Choroid plexus epithelial cell (primary cell): ENCODE results near the gene HBZ.
A peak's percentile ranks its signal among the peaks of the same experiment; 100 is the strongest.

ENCODE experiments used
- DNase-seq: peaks from one replicate; pipeline ENCODE4 v3.0.0-alpha.2; 2010; ENCODE audit warnings: low read depth
- H3K4me3 ChIP-seq: 2 replicates; pipeline ENCODE4 v1.5.1; 2011; ENCODE audit warnings: low read depth, mild to moderate bottlenecking, control low read depth, low read length, moderate library complexity
- CTCF ChIP-seq: conservative IDR thresholded peaks from 2 replicates; pipeline ENCODE4 v1.5.1; 2011; ENCODE audit warnings: low read depth, mild to moderate bottlenecking, control low read depth, inconsistent platforms, low read length, moderate library complexity

HBZ gene

GRCh38 chr16:152141-153128, at the start of gene HBZ:
Gene HBZ, plus strand, starts transcription at chr16:152644. Its CDS starts 266 bp downstream, at chr16:152910.
- no peak within 1 kb of the TSS for H3K4me3 ChIP-seq
- no peak for DNase-seq
- TF ChIP-seq CTCF = no peak

- no peak for TF ChIP-seq CTCF
- no peak overlapping the region for H3K4me3 ChIP-seq
Observed at GRCh38 chr16:104355-104754, 48.1 kb upstream of the HBZ start.

GRCh38 chr16:104928-105327, 47.5 kb upstream of the HBZ start:
- no peak overlapping the region for H3K4me3 ChIP-seq
- TF ChIP-seq CTCF = no peak
- no peak for DNase-seq

More at GRCh38 chr16:104355-104754, 48.1 kb upstream of the HBZ start:
- DNase-seq = no peak

- no peak for TF ChIP-seq CTCF
- no peak for DNase-seq
- no peak overlapping the region for H3K4me3 ChIP-seq
Observed at GRCh38 chr16:105521-105920, 46.9 kb upstream of the HBZ start.

- peak; percentile 93 for DNase-seq
- peak; percentile 92 for TF ChIP-seq CTCF
- H3K4me3 ChIP-seq = no peak overlapping the region
Observed at GRCh38 chr16:106623-107324, 45.7 kb upstream of the HBZ start.

- DNase-seq = no peak
Observed at GRCh38 chr16:112153-112840, 40.1 kb upstream of the HBZ start.

More at GRCh38 chr16:112153-112840, 40.1 kb upstream of the HBZ start:
- TF ChIP-seq CTCF = no peak
- H3K4me3 ChIP-seq = no peak overlapping the region
